Activated CD4-positive, CD25-positive, alpha-beta regulatory T cell (primary cell): ENCODE data around the gene ACP7.
"Not testable (repeated sequence)": the region's sequence is repeated elsewhere in the genome, so short reads cannot be mapped to it uniquely, and the experiment has no call there.

Source experiments
- DNase-seq, 4 experiments: peaks; one replicate each; lab custom pipeline; 2025; lab: John Stamatoyannopoulos, UW

Gene ACP7

GRCh38 chr19:39106194-39106593 is 22.0 kb downstream of the ACP7 start:
- DNase-seq, result no peak

DNA sequence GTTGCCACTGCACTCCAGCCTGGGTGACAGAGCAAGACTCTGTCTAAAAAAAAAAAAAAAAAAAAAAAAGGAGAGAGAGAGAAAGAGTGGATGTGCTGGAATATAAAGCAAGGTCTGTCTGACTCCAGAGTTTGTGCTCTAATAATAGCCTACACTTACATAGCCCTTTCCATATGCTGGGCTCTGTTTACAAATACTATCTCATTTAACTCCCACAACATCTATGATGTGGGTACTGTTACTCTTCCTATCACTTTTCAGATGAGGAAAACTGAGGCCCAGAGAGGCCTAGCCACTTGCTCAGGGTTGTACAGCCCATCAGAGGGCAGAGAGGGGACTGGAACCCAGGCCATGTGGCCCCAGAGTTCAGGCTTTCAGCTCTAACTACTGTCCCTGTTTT is 25.5 kb downstream of the ACP7 start:
- DNase-seq, result no peak

DNA sequence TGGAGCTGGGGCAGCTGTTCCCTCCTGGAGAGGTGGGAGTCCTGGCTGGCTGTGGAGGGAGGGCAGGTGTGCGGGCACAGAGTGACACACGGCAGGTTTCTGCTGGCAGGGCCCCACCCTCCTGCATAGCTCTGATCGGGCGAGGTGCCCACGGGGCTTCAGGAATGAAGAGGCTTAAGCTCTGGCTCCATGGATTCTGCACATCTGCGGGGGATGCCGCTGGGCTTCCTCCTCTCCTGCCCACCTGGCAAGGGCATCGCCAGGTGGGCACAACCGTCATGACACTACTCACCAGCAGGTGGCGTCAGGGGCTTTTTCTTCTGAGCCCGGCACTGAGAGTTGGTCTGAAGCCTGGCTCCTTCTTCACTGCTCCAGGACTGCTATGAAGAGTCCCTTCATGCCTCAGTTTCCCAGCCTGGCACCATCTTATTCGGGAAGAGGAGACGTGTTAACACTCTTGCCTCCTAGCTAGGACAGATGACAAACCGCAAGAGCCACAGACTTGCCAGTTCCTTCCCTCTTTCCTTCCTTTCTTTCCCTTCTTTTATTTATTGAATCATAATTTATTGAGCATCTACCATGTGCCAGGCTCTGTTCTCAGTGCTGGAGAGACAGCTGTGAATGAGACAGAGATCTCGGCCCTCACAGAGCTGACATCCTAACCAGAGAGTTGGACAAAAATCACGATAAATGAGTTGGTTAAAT is 26.2 kb downstream of the ACP7 start:
- DNase-seq, result peak; percentile 56 to 76 (median 60)

- no peak for DNase-seq
Measured at GRCh38 chr19:39111593-39112199, 27.5 kb downstream of the ACP7 start.

DNA sequence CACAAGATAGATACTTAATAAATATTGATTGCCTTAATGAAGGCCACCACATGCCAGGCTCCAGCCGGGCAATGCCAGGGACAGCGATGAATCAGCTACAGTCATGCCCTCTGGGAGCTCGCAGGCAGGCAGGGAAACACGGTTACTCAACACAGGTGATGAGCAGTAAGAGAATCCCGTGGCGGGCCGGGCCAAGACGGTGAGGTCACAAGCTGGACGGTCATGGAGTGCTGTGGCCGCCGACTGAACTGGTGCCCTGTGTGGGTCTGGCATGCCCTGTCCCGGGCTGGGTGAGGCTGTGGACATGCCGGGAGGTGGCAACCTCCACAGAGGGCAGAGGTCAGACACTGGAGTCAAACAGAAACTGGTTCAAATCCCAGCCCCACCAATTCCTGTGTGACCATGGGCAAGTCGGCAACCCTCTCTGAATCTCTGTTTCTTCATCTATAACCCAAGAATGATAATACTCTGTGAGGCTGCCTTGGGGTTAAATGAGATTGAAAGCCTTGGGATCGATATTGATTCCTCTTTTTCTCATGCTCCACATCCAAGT is 28.2 kb downstream of the ACP7 start:
- no peak for DNase-seq

DNA sequence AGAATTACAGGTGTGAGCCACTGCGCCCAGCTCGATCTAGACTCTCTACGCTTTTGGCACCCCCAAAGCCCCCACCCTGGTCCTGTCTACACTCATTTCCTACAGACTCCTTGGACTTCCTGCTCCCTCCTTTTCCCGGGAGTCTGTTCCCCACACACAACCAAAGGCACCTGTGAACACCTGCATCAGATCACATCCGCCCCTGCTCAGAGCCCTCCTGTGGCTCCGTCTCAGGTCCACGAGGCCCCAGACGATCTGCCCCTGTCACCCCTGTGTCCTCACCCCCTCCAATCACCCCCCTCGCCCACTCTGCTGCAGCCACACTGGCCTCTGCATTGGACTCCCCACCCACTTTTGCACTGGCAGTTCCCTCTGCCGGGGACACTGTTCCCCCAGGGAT is 29.0 kb downstream of the ACP7 start:
- no peak for DNase-seq

GRCh38 chr19:39115105-39115847 is 31.1 kb downstream of the ACP7 start:
- DNase-seq, result no peak

- not testable (repeated sequence) for DNase-seq
Measured at GRCh38 chr19:39117023-39117422, 32.9 kb downstream of the ACP7 start.

DNA sequence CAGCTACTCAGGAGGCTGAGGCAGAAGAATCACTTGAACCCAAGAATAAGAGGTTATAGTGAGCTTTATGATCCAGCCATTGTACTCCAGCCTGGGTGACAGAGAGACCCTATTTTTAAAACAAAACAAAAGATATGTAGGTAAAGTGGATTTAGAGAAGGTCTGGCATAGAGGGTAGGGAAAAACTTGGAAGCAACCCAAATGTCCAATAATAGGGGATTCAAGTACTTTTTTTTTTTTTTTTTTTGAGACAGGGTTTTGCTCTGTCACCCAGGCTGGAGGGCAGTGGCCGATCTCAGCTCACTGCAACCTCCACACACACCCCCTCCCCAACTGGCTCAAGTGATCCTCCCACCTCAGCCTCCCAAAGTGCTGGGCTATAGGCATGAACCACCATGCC is 35.7 kb downstream of the ACP7 start:
- no peak for DNase-seq

GRCh38 chr19:39122934-39123731 is 39.0 kb downstream of the ACP7 start:
- no peak for DNase-seq

DNA sequence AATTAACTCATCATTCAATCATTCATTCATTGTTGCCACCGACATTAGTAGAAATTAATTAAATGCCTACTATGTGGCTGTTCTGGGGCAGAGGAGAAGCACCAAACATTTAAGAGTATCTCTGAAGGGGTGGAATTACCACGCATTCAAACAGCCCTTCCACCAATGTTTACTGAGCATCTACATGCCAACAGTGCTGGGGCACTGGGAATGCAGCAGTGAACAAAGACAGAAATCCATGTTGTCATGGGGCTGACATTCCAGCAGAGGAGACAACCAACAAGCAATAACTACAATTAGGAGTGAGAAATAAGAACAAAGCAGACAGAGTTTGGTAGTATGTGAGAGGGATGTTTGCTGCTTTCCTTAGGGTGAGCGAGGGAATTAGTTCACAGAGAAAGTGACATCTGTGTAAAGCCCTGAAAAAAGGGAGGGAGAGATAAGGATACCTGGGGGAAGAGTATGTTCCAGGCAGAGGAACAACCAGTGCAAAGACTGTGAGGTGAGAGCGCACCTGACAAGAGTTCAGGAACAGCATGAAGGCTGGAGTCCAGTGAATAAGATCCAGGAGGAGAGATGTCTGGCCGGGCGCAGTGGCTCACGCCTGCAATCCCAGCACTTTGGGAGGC is 40.1 kb downstream of the ACP7 start:
- DNase-seq, result no peak

DNA sequence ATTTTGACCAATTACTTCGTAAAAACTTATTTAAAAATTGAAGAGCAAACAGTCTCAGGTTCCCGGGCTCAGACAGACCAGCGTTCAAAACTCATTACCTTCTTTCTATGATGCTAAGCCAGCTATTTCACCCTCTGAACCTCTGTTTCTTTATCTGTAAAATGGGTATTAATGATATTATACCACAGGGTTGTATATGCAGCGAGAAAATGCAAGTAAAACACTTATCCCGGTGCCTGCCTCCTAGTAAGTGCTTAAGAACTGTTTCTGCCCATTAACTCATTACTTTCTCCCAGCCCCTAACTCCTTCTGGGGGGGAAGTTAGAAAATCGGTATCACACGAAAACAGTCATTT is 41.0 kb downstream of the ACP7 start:
- no peak for DNase-seq

GRCh38 chr19:39125554-39126311 is 41.6 kb downstream of the ACP7 start, which contains the start of gene PAK4:
Gene PAK4, plus strand, starts transcription at chr19:39125786. Its CDS starts 43,768 bp downstream, at chr19:39169554.
- DNase-seq, result peak; percentile 92 to 96 (median 93)

DNA sequence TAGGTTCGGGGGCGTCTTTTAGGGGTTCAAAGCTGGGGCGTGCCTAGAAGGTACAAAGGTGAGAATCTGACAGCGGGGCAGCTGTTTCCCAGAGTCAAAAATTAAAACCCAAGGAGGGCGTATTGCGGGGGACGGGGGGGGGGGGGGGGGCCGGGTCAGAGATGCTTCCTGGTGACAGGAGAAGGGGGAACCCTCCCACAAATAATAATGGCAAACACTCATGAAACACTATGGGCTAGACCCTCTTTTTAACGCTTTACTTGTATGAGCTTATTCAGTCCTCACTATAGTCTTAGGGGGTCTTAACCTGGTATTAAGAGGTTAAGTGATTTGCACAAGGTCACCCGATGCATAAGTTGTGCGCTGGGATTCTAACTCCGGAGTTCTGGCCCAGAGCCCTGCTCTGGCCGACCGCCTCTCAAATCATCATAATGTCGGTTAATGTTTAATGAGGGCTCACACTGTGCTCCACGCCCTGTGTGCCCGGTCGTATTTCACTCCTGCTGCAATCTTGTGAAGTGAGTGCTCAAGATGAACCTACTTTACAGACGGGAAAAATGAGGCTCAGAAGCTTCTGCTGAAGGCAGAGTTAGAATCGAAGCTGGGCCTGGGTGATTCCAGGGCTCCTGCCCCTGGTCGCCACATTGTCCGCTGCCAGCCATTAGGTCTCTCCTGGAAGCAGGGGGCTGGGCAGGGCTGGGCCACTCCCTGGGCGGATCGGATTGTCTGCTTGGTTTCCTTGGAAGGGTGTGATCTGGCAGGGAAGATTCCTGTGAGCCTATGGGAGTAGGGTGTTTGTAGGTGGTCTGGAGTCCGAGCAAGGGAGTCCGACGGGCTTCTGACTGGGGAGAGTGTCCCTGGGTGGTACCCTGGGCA is 42.4 kb downstream of the ACP7 start:
- no peak for DNase-seq

- DNase-seq, result no peak
Measured at GRCh38 chr19:39127812-39128515, 43.8 kb downstream of the ACP7 start.

DNA sequence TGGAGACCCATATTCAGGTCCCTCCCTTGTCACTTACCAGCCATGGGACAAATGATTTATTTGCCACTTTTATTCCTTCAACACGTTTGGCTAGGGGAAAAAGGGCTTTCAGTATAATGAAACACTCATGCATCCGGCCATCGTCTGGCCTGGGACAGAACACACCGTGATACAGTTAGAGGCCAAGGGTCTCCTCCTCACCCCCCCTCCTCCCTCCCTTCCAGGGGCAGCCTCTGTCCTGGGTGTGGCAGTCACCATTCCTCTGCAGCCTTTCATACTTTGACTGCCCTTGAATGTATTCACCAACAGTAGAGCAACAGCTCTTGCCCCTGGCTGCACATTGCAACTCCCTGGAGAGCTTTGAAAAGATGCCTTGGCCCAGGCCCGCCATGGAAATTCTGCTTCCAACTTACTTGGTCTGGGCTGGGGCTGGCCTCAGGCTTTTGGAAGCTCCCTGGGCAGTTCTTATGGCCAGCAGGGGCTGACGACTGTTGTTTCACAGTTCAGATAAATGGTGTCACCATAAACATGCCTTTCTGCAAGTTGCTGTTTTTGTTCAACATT is 44.4 kb downstream of the ACP7 start:
- no peak for DNase-seq

GRCh38 chr19:39129116-39129515 is 44.9 kb downstream of the ACP7 start:
- DNase-seq, result no peak

DNA sequence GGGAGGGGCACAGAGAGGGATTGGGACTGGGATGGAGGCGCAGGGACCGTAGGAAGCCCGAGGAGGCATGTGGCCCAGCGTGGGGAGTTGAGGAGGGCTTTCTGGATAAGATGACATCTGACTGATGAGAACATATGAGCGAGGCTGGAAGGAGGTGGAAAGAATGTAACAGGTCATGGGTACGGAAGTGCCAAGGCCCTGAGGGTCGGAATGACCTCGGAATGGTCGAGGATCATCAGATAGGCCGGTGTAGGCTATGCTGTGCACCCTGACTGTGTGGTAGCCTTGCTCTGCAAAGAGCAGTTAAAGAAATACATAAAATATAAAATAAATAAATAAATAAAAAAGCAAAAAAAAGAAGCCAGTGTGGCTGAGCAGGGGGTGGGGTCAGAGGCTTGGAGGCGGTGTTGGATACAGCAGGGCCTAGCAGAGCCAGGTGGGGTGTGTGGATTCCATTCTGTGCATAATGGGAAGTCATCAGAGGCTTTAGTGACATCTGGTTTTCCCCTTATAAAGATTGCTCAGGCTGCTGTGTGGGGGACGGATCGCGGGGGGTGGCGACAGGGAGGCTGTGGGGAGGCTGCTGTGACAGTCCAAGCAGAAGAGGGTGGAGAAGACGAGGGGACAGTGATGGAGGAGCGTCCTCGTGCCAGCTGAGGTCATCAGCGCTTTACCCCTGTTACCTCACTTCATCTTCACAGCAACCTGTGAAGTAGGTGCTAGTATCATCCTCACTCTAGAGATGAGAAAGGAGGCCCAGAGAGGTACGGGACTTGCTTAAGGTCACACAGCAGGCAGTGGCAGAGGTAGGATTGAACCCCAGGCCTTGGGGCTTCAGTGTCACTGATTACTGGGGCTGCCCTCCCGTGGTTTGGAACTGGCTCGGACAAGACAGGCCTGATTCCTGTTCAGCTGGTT is 46.4 kb downstream of the ACP7 start:
- no peak for DNase-seq
